ENCODE results near the gene ZFYVE9.
"Not testable (repeated sequence)": the region's sequence is repeated elsewhere in the genome, so short reads cannot be mapped to it uniquely, and the experiment has no call there.

ZFYVE9 gene

GRCh38 chr1:52168373-52169080 lies 26.6 kb downstream of the ZFYVE9 start:
- H3K4me3 ChIP-seq (ENCODE audit: low read depth, low read length) = no peak overlapping the region
- no peak overlapping the region for H3K27ac ChIP-seq (ENCODE audit: low read depth, low read length)
- H3K27me3 ChIP-seq (ENCODE audit: control insufficient read depth, insufficient read depth, low read length) = no peaks in the 10 kb centered on the region
- no peaks in the 10 kb centered on the region for H3K4me1 ChIP-seq (ENCODE audit: control insufficient read depth, insufficient read depth, low read length)
- no peak overlapping the region for H3K9ac ChIP-seq (ENCODE audit: low read length)
- peaks cover 11% of the 10 kb centered on the region for H3K9me3 ChIP-seq (ENCODE audit: control insufficient read depth, insufficient read depth, low read depth, low read length)
- H3K36me3 ChIP-seq (ENCODE audit: control insufficient read depth, insufficient read depth, low read length) = no peaks in the 10 kb centered on the region

DNA sequence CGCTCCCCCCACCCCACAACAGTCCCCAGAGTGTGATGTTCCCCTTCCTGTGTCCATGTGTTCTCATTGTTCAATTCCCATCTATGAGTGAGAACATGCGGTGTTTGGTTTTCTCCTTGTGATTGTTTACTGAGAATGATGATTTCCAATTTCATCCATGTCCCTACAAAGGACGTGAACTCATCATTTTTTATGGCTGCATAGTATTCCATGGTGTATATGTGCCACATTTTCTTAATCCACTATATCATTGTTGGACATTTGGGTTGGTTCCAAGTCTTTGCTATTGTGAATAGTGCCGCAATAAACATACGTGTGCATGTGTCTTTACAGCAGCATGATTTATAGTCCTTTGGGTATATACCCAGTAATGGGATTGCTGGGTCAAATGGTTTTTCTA lies 29.3 kb downstream of the ZFYVE9 start:
- peaks cover 11% of the 10 kb centered on the region for H3K9me3 ChIP-seq (ENCODE audit: control insufficient read depth, insufficient read depth, low read depth, low read length)
- H3K36me3 ChIP-seq (ENCODE audit: control insufficient read depth, insufficient read depth, low read length); H3K9ac ChIP-seq (ENCODE audit: low read length); H3K4me3 ChIP-seq (ENCODE audit: low read depth, low read length); H3K4me1 ChIP-seq (ENCODE audit: control insufficient read depth, insufficient read depth, low read length); H3K27ac ChIP-seq (ENCODE audit: low read depth, low read length); H3K27me3 ChIP-seq (ENCODE audit: control insufficient read depth, insufficient read depth, low read length): not testable (repeated sequence)

DNA sequence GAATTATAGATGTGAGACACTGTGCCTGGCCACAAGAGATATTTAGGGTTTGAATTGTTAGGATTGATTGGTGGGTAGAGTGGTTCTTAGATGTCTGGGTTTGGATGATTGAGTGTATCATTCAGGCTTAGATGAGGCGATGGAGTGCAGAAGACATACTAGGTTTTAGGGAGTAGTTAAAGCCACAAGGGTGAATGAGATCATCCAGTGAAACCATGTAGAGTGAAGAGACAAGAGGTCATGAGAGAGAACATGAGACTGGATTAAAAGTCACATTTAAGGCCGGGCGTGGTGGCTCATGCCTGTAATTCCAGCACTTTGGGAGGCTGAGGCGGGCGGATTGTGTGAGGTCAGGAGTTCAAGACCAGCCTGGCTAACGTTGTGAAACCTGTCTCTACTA lies 37.2 kb downstream of the ZFYVE9 start:
- Histone ChIP-seq H3K36me3 (ENCODE audit: control insufficient read depth, insufficient read depth, low read length) (0 out of 2 replicates have a peak, but pooled peaks cover 2% of the 10 kb centered on the region), H3K9me3 (ENCODE audit: control insufficient read depth, insufficient read depth, low read depth, low read length) (peaks cover 27% of the 10 kb centered on the region), H3K27ac (ENCODE audit: low read depth, low read length) (no peak overlapping the region), H3K27me3 (ENCODE audit: control insufficient read depth, insufficient read depth, low read length) (no peaks in the 10 kb centered on the region), H3K4me1 (ENCODE audit: control insufficient read depth, insufficient read depth, low read length) (no peaks in the 10 kb centered on the region), H3K9ac (ENCODE audit: low read length) (no peak overlapping the region), H3K4me3 (ENCODE audit: low read depth, low read length) (no peak overlapping the region)

DNA sequence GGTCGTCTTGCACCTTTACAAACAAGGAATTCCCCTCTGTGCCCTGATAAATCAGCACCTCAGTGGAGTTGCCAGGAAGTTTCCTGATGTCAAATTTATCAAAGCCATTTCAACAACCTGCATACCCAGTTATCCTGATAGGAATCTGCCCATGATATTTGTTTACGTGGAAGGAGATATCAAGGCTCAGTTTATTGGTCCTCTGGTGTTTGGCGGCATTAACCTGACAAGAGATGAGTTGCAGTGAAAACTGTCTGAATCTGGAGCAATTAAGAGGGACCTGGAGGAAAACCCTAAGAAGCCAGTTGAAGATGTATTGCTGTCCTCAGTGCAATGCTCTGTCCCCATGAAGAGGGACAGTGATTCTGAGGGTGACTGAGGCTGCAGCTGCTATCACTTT lies 38.3 kb downstream of the ZFYVE9 start:
- Histone ChIP-seq H3K27me3 (ENCODE audit: control insufficient read depth, insufficient read depth, low read length) (no peaks in the 10 kb centered on the region), H3K27ac (ENCODE audit: low read depth, low read length) (no peak overlapping the region), H3K36me3 (ENCODE audit: control insufficient read depth, insufficient read depth, low read length) (0 out of 2 replicates have a peak, but pooled peaks cover 2% of the 10 kb centered on the region)

DNA sequence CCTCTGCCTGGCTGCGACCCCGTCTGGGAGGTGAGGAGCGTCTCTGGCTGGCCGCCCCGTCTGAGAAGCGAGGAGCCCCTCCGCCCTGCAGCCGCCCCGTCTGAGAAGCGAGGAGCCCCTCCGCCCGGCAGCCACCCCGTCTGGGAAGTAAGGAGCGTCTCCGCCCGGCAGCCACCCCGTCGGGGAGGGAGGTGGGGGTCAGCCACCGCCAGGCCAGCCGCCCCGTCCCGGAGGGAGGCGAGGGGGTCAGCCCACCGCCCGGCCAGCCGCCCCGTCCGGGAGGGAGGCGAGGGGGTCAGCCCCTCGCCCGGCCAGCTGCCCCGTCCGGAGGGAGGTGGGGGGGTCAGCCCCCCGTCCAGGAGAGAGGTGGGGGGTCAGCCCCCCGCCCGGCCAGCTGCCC lies 39.9 kb downstream of the ZFYVE9 start:
- not testable (repeated sequence) for H3K9ac ChIP-seq (ENCODE audit: low read length); H3K36me3 ChIP-seq (ENCODE audit: control insufficient read depth, insufficient read depth, low read length); H3K27me3 ChIP-seq (ENCODE audit: control insufficient read depth, insufficient read depth, low read length); H3K27ac ChIP-seq (ENCODE audit: low read depth, low read length); H3K4me3 ChIP-seq (ENCODE audit: low read depth, low read length); H3K4me1 ChIP-seq (ENCODE audit: control insufficient read depth, insufficient read depth, low read length)
- peaks cover 27% of the 10 kb centered on the region for H3K9me3 ChIP-seq (ENCODE audit: control insufficient read depth, insufficient read depth, low read depth, low read length)

More for the DNA sequence above, 38.3 kb downstream of the ZFYVE9 start:
- Histone ChIP-seq H3K9me3 (ENCODE audit: control insufficient read depth, insufficient read depth, low read depth, low read length) (peaks cover 27% of the 10 kb centered on the region), H3K4me1 (ENCODE audit: control insufficient read depth, insufficient read depth, low read length) (no peaks in the 10 kb centered on the region), H3K9ac (ENCODE audit: low read length) (no peak overlapping the region), H3K4me3 (ENCODE audit: low read depth, low read length) (no peak overlapping the region)

- not testable (repeated sequence) for H3K4me3 ChIP-seq (ENCODE audit: low read depth, low read length); H3K27ac ChIP-seq (ENCODE audit: low read depth, low read length); H3K36me3 ChIP-seq (ENCODE audit: control insufficient read depth, insufficient read depth, low read length); H3K4me1 ChIP-seq (ENCODE audit: control insufficient read depth, insufficient read depth, low read length); H3K27me3 ChIP-seq (ENCODE audit: control insufficient read depth, insufficient read depth, low read length); H3K9ac ChIP-seq (ENCODE audit: low read length)
- H3K9me3 ChIP-seq (ENCODE audit: control insufficient read depth, insufficient read depth, low read depth, low read length) = peaks cover 23% of the 10 kb centered on the region
Measured at GRCh38 chr1:52182328-52182727, 40.4 kb downstream of the ZFYVE9 start.

DNA sequence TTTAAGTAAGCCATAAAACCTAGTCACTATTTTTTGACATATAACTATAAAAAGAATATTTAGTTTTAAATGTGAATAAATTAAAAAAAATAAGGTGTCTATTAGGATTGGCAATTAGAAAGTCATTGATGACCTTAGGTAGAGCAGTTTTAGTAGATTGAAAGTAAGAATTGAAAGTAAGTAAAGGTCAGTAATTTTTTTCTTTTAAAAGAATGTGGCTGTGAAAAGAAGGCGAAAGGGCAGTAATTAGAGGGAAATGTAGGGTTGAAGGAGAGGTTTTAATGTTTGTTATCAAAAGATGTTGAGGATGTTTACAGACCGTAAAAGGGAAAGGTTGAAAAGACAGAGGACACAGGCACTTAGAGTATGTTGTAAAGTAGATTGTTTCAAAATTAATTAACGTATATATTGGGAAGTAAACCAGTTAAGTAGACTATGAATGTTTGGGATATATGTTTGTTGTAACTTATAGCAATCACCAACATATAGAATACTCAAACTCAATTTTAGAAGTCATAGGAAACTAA lies 41.0 kb downstream of the ZFYVE9 start:
- Histone ChIP-seq H3K4me1 (ENCODE audit: control insufficient read depth, insufficient read depth, low read length) (no peaks in the 10 kb centered on the region), H3K4me3 (ENCODE audit: low read depth, low read length) (no peak overlapping the region), H3K9ac (ENCODE audit: low read length) (no peak overlapping the region), H3K27me3 (ENCODE audit: control insufficient read depth, insufficient read depth, low read length) (no peaks in the 10 kb centered on the region), H3K27ac (ENCODE audit: low read depth, low read length) (no peak overlapping the region), H3K9me3 (ENCODE audit: control insufficient read depth, insufficient read depth, low read depth, low read length) (peaks cover 19% of the 10 kb centered on the region), H3K36me3 (ENCODE audit: control insufficient read depth, insufficient read depth, low read length) (0 out of 2 replicates have a peak, but pooled peaks cover 2% of the 10 kb centered on the region)

DNA sequence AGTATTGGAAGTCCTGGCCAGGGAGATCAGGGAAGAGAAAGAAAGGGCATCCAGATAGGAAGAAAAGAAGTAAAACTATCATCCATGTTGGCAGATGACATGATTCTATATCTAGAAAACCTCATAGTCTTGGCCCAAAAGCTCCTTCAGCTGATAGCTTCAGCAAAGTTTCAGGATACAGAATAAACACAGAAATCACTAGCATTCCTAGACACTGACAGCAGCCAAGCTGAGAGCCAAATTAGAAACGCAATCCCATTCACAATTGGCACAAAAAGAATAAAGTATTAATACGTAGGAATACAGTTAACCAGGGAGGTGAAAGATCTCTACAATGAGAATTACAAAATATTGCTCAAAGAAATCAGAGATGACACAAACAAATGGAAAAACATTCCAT lies 44.6 kb downstream of the ZFYVE9 start:
- Histone ChIP-seq H3K27me3 (ENCODE audit: control insufficient read depth, insufficient read depth, low read length) (no peaks in the 10 kb centered on the region), H3K4me1 (ENCODE audit: control insufficient read depth, insufficient read depth, low read length) (no peaks in the 10 kb centered on the region), H3K9ac (ENCODE audit: low read length) (no peak overlapping the region), H3K9me3 (ENCODE audit: control insufficient read depth, insufficient read depth, low read depth, low read length) (no peaks in the 10 kb centered on the region), H3K27ac (ENCODE audit: low read depth, low read length) (no peak overlapping the region), H3K36me3 (ENCODE audit: control insufficient read depth, insufficient read depth, low read length) (no peaks in the 10 kb centered on the region), H3K4me3 (ENCODE audit: low read depth, low read length) (no peak overlapping the region)

DNA sequence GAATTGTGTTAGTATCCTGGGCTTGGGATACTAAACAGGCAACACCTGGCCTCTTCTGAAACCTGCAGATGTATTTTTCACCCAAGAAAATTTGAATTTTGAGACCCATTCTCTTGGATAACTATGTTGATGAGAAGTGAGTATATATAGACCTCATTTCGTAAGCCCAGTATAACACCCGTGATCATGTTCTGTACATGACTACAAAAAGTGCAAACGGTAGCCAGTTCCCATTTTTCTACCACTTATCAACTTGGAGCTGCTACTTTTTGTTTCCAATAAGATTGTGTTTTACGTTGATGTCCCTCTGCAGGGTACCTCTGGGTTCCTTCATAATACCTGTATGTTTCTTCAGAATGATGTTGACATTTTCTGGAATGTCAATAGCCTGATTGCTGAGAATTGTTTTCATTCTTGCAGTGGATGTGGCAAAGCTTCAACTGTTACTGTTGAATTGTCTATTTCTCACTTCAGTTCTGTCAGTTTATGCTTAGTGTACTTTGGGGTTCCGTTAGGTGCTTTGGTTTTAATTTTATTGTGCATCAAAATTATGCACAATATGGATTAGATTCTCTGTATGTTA lies 48.1 kb downstream of the ZFYVE9 start:
- Histone ChIP-seq H3K4me3 (ENCODE audit: low read depth, low read length) (no peak overlapping the region), H3K36me3 (ENCODE audit: control insufficient read depth, insufficient read depth, low read length) (no peaks in the 10 kb centered on the region), H3K27ac (ENCODE audit: low read depth, low read length) (no peak overlapping the region), H3K4me1 (ENCODE audit: control insufficient read depth, insufficient read depth, low read length) (no peaks in the 10 kb centered on the region), H3K9me3 (ENCODE audit: control insufficient read depth, insufficient read depth, low read depth, low read length) (no peaks in the 10 kb centered on the region), H3K9ac (ENCODE audit: low read length) (no peak overlapping the region), H3K27me3 (ENCODE audit: control insufficient read depth, insufficient read depth, low read length) (no peaks in the 10 kb centered on the region)

- H3K27ac ChIP-seq (ENCODE audit: low read depth, low read length) = no peak overlapping the region
- H3K4me1 ChIP-seq (ENCODE audit: control insufficient read depth, insufficient read depth, low read length) = no peaks in the 10 kb centered on the region
- H3K36me3 ChIP-seq (ENCODE audit: control insufficient read depth, insufficient read depth, low read length) = no peaks in the 10 kb centered on the region
- H3K4me3 ChIP-seq (ENCODE audit: low read depth, low read length) = no peak overlapping the region
- no peaks in the 10 kb centered on the region for H3K9me3 ChIP-seq (ENCODE audit: control insufficient read depth, insufficient read depth, low read depth, low read length)
- H3K9ac ChIP-seq (ENCODE audit: low read length) = no peak overlapping the region
- no peaks in the 10 kb centered on the region for H3K27me3 ChIP-seq (ENCODE audit: control insufficient read depth, insufficient read depth, low read length)
Measured at GRCh38 chr1:52190500-52191252, 48.8 kb downstream of the ZFYVE9 start.

- Histone ChIP-seq H3K4me1 (ENCODE audit: control insufficient read depth, insufficient read depth, low read length) (no peaks in the 10 kb centered on the region), H3K9ac (ENCODE audit: low read length) (no peak overlapping the region), H3K27ac (ENCODE audit: low read depth, low read length) (no peak overlapping the region), H3K9me3 (ENCODE audit: control insufficient read depth, insufficient read depth, low read depth, low read length) (no peaks in the 10 kb centered on the region), H3K27me3 (ENCODE audit: control insufficient read depth, insufficient read depth, low read length) (no peaks in the 10 kb centered on the region), H3K36me3 (ENCODE audit: control insufficient read depth, insufficient read depth, low read length) (no peaks in the 10 kb centered on the region), H3K4me3 (ENCODE audit: low read depth, low read length) (no peak overlapping the region)
Measured at GRCh38 chr1:52191395-52191965, 49.6 kb downstream of the ZFYVE9 start.

Data from HUES6 (cell line).